Measurements from ENCODE around the gene TMEM72. TPM values are rescaled to one million over a fixed set of nuclear protein-coding genes. Genes with fewer than 3 reads are reported as not detected.

Gene TMEM72
- total and polyA plus RNA-seq, 2 donors (not counting 1 experiment from before 2014, with no cell fraction given): not detected

DNA sequence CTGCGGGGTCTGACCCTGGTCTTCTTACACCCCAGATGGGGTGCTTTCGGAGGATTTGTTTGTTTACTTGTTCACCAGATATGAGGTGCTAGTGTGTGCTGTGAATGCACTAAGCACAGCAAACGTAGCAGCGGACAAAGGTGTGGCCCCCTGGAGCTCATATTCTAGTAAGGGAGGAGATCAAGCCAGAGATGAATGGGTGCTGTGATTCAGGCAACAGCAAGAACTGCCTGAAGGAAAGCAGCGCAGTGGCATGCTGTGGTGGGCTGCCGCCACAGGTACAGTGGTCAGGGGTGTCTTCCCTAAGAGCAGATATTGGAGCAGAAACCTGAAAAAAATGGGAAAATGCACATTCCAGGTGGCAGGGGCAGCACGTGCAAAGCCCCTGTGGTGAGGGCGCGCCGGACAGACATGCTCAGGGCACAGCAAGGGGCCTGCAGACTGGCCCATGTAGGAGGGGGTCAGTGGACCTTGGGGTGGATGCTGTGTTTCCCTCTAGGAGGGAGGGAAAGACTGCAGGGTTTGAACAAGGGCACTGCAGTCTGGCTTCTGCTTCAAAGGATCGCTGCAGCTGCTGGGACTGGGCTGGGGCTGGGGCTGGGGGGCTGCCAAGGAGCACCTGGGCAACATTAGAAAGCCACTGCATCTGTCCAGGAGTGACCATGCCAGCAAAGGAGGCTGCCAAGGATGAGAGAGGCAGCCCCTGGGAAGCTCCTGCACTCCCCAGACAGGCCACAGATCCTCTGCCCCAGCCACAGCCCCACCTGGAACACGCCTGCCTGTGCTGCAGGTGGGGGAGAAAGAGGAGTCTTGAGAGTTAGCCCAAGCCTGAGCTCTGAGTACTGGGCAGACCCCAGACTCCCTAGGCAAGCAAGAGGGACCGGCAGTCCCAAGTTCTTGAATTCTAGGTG is 68.4 kb downstream of the TMEM72 start:
- Mint-ChIP-seq H3K4me1 (peaks cover 5% of the 10 kb centered on the region), H3K9me3 (ENCODE audit: insufficient read depth) (no peaks in the 10 kb centered on the region), H3K27ac (no peak overlapping the region), H3K4me3 (no peak overlapping the region), H3K27me3 (no peaks in the 10 kb centered on the region)
- H3K79me2 ChIP-seq (ENCODE audit: control insufficient read depth, insufficient read depth, low read length): no peaks in the 10 kb centered on the region
- no peaks in the 10 kb centered on the region for H4K20me1 ChIP-seq (ENCODE audit: control insufficient read depth, insufficient read depth, low read length, poor library complexity, severe bottlenecking)
- H3K27me3 ChIP-seq (replicated peaks in 1 of 4; ENCODE audit: control extremely low read depth in 1 of 4, control insufficient read depth in 3 of 4, insufficient read depth in 4 of 4, low read length in 3 of 4): peaks cover 0 to 9% (median 0%) of the 10 kb centered on the region in 4 experiments
- H3K9ac ChIP-seq (ENCODE audit: low read length): no peak overlapping the region
- ATAC-seq (ENCODE audit: low read depth) (no peak), DNase-seq (no peak)
- H3K36me3 ChIP-seq (replicated peaks in 1 of 2; ENCODE audit: control extremely low read depth in 1 of 2, control insufficient read depth in 1 of 2, extremely low read depth in 1 of 2, insufficient read depth in 2 of 2, low read length in 1 of 2): no peaks in the 10 kb centered on the region
- no peaks in the 10 kb centered on the region for H3K9me3 ChIP-seq (ENCODE audit: control extremely low read depth in 1 of 3, control insufficient read depth in 2 of 3, insufficient read depth in 1 of 3, low read length in 2 of 3)
- WGBS (ENCODE audit: insufficient coverage): 96% methylated on average over 12 of the region's 13 CpGs
- ChIA-PET CTCF (interaction anchor here (1.1 to 9.0 kb wide), 2 partner anchors 16 to 47 kb away, joined by 3 to 93 read pairs; no protein-coding TSS in a partner anchor), POLR2A (no interaction called here)
- intact Hi-C loops (cut with micrococcal nuclease): no loop called here
- H3K4me2 ChIP-seq (replicated peaks; ENCODE audit: low read depth, low read length, poor library complexity, severe bottlenecking): no peak overlapping the region
- no peak overlapping the region for H3K27ac ChIP-seq (ENCODE audit: low read length in 2 of 2)
- peak overlapping the region; percentile 40 for H2AFZ ChIP-seq (ENCODE audit: insufficient read depth, low read depth, low read length, poor library complexity, severe bottlenecking)
- TF ChIP-seq EZH2 (IDR thresholded peaks at IDR 0.05; ENCODE audit: borderline replicate concordance, insufficient read depth, low read depth, low read length, poor library complexity, severe bottlenecking) (no peak), CTCF (IDR thresholded peaks at IDR 0.05) (no peak)
- peaks cover 3 to 15% of the 10 kb centered on the region in 2 donors for H3K4me1 ChIP-seq (ENCODE audit: control insufficient read depth in 2 of 2, insufficient read depth in 2 of 2, low read length in 2 of 2)
- H3K4me3 ChIP-seq (ENCODE audit: control extremely low read depth in 1 of 5, extremely low read depth in 1 of 5, insufficient read depth in 1 of 5, low read depth in 2 of 5, low read length in 4 of 5): no peak overlapping the region

Measured in B cell (primary cell).